Subcutaneous preadipocyte (primary cell): ENCODE data around the gene PER3. TPM values are rescaled to one million over a fixed set of nuclear protein-coding genes. Genes with fewer than 3 reads are reported as not detected.

Experiments used
- total RNA-seq: library from RNA; depleted of rRNA; stranded (reverse); fragments of >200 nt; gene quantifications from 2 replicates; pipeline ENCODE4 v1.2.3, GENCODE V29; 2012

PER3 gene
- 1.5 and 3.5 TPM in 2 replicates for total RNA-seq

GRCh38 chr1:7783826-7784491 is at the start of gene PER3:
Gene PER3 (plus strand): TSS chr1:7784291. CDS start chr1:7784878, 587 bp downstream.

DNA sequence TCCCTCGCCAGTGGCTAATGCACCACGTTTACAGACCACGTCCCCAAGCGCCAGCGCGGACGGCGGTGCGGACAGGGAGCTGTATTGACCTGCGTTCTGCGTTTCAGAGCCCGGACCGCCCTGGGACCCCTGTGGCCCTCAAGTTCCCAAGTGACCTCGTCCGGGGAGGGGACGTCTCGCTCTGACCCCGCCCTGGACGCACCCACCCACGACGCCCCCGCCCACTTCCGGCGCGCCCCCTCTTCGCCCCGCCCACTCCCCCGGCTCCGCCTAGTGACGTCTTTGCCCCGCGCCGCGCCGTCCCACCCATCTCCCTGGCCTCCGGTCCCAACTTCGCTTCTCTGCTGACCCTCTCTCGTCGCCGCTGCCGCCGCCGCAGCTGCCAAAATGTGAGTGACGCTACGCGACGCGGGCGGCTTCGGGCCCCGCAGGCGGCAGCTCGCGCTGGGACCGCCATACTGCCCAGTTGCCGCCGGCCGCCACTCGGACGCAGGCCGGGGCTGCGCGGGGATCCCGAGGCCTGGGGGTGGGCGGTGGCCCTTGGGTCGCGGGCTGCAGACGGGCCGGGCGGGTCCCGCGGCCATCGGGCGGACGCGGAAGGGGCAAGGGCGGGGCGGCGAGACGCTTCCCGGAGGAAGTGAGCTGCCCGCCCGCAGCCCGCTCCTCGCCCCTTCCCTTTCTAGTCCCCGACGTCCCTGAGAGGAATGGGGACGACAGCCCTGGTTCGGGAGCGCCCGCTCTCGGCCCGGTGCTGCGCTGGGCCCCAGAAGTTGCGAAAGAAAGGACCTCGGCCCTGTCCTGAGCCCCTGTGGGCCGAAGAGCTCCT is 12.9 kb upstream of the PER3 start, which contains the start of gene VAMP3:
Gene VAMP3, plus strand, starts transcription at position 300 of the 826 bp plus-strand sequence. Its CDS starts 88 bp downstream, at position 388.

DNA sequence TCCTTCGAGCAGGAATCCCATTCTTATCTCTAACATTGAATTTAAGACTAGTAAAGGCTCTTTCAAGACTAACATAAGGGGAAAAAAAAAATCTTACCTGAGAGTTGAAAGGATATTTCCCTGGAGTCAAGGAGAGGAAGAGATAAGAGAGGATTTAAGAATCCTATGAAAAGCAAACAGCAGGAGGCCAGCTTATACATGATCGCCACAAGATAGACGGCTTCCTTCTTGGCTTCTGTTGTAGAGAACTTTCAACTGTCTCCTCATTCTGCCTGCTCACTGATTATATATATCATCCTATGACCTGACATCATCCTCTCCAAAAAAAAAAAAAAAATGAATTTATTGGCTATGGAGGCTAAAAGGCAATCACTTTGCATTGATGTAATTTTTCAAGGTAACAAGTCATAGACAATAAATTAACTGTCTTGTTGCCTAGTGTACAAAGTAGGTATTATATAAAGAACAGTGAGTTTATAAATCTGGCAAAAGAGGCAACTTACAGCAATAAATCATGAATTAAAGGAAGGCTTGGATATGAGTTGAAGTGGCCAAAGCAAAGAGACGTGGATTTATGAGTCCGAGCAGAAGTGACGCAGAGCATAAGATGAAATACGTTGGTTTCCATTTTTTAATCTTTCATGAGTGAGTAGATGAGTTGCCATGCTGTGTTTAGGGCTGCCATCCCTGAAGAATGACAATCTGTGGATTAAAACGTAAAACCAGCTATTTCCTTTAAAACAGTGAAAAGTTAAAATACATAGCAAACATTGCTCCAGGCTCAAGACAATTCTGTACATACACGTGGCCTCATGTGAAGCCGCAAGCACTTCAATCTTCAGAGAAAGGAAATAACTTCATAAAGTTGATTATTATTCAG is 69.0 kb downstream of the PER3 start, which contains the start of gene UTS2:
Gene UTS2, minus strand, starts transcription at position 262 of the 880 bp plus-strand sequence. Its CDS starts 62 bp downstream, at position 200.

Other genes starting within 250 kb of the PER3 start
- 78.6 and 84.3 TPM in 2 replicates for gene VAMP3, start 13.0 kb upstream of the PER3 start, total RNA-seq
- under 0.01 TPM in 1 of 2 replicates, not detected in the other for gene UTS2, start 68.8 kb downstream of the PER3 start, total RNA-seq
- under 0.01 TPM in 1 of 2 replicates, not detected in the other for gene TNFRSF9, start 156.5 kb downstream of the PER3 start, total RNA-seq
- 160 and 214 TPM in 2 replicates for gene PARK7, start 177.4 kb downstream of the PER3 start, total RNA-seq
- 42.6 and 68.0 TPM in 2 replicates for gene ERRFI1, start 242.0 kb downstream of the PER3 start, total RNA-seq